Natural killer cell (primary cell): ENCODE data around the gene SH2D6. TPM values are rescaled to one million over a fixed set of nuclear protein-coding genes. Genes with fewer than 3 reads are reported as not detected.

ENCODE experiments used
- ATAC-seq, 3 donors: fragments of 150-1000 bp in 2 of 3; fragments of 200-7000 bp in 1 of 3; cut with Tn5 transposase; 1 replicate in 1 of 3; 2 replicates in 2 of 3; pipeline ENCODE4 v1.10.0; 2021; ENCODE audit warnings: mild to moderate bottlenecking in 2 of 3, moderate library complexity in 2 of 3
- DNase-seq, 2 donors: peaks; one replicate each; pipeline versions ENCODE4 v3.0.0 to v3.0.0-alpha.2; 2013 to 2021; ENCODE audit warnings: mixed read lengths in 1 of 2
- H3K27ac ChIP-seq: one replicate; pipeline ENCODE4 v1.5.1; 2013; ENCODE audit warnings: mild to moderate bottlenecking, low read length
- H3K27me3 ChIP-seq: one replicate; pipeline ENCODE4 v1.6.1; 2013; ENCODE audit warnings: low read length; ENCODE audit not compliant: control insufficient read depth, insufficient read depth
- H3K36me3 ChIP-seq: one replicate; pipeline ENCODE4 v1.6.1; 2013; ENCODE audit warnings: low read length; ENCODE audit not compliant: control insufficient read depth, insufficient read depth
- H3K4me1 ChIP-seq: one replicate; pipeline ENCODE4 v1.6.1; 2013; ENCODE audit warnings: low read length; ENCODE audit not compliant: control insufficient read depth, insufficient read depth
- H3K4me3 ChIP-seq: one replicate; pipeline ENCODE4 v1.5.1; 2013; ENCODE audit warnings: low read length
- H3K9me3 ChIP-seq: one replicate; pipeline ENCODE4 v1.6.1; 2013; ENCODE audit warnings: low read length; ENCODE audit not compliant: control insufficient read depth, insufficient read depth
- H3K27ac Mint-ChIP-seq, 2 donors: one replicate each; pipeline ENCODE4 v1.8.0; 2022; ENCODE audit warnings: mild to moderate bottlenecking in 2 of 2, mixed read lengths in 2 of 2, moderate library complexity in 1 of 2
- H3K27me3 Mint-ChIP-seq, 2 donors: one replicate each; pipeline ENCODE4 v1.8.0; 2022; ENCODE audit warnings: low read depth in 2 of 2, mixed read lengths in 2 of 2
- H3K36me3 Mint-ChIP-seq: one replicate; pipeline ENCODE4 v1.8.0; 2022; ENCODE audit warnings: mixed read lengths
- H3K4me1 Mint-ChIP-seq, 2 donors: one replicate each; pipeline ENCODE4 v1.8.0; 2022; ENCODE audit warnings: mixed read lengths in 2 of 2
- H3K4me3 Mint-ChIP-seq: one replicate; pipeline ENCODE4 v1.8.0; 2022; ENCODE audit warnings: mild to moderate bottlenecking, moderate library complexity, mixed read lengths
- H3K9me3 Mint-ChIP-seq, 2 donors: one replicate each; pipeline ENCODE4 v1.8.0; 2022; ENCODE audit warnings: mixed read lengths in 2 of 2
- CTCF ChIP-seq: fragments of 200-600 bp; IDR thresholded peaks from one replicate; pipeline ENCODE4 v1.8.0; 2022; ENCODE audit warnings: antibody characterized with exemption
- WGBS: methylation state at CpG from one replicate; pipeline ENCODE4 v1.1.7; 2013; ENCODE audit warnings: missing lambda C conversion rate; ENCODE audit not compliant: insufficient coverage; 5-methylcytosine and 5-hydroxymethylcytosine counted together
- intact Hi-C: fragments of 100-400 bp; cut with micrococcal nuclease; formaldehyde crosslinking; loops from one replicate; pipeline ENCODE4 v1.14.2; 2022
- total RNA-seq, 4 donors: library from RNA; stranded (reverse); fragments of 120-200 nt in 1 of 4; gene quantifications; one replicate each; pipeline versions ENCODE4 v1.2.3 to v1.2.4, GENCODE V29; 2013 to 2022

Gene SH2D6
- total RNA-seq, 3 donors from 2014 or later (not counting 1 experiment from before 2014, with no cell fraction given): 0.21 to 0.57 TPM; not detected in 1

- no peak overlapping the region for H3K27ac Mint-ChIP-seq
- H3K4me3 Mint-ChIP-seq: no peak overlapping the region
- WGBS: 100% methylated on average over 2 of the region's 2 CpGs
- H3K36me3 ChIP-seq: peaks cover 29% of the 10 kb centered on the region
- intact Hi-C loops: no loop called here
- H3K9me3 Mint-ChIP-seq: no peaks in the 10 kb centered on the region
- H3K4me1 Mint-ChIP-seq: peaks cover 5 to 9% of the 10 kb centered on the region in 2 donors
- no peak for DNase-seq
- no peak overlapping the region for H3K4me3 ChIP-seq
- H3K36me3 Mint-ChIP-seq: no peaks in the 10 kb centered on the region
- H3K27me3 Mint-ChIP-seq: no peaks in the 10 kb centered on the region
- no peaks in the 10 kb centered on the region for H3K9me3 ChIP-seq
- H3K27me3 ChIP-seq: no peaks in the 10 kb centered on the region
- no peak overlapping the region for H3K27ac ChIP-seq
- no peak for TF ChIP-seq CTCF
- peaks cover 13% of the 10 kb centered on the region for H3K4me1 ChIP-seq
- no peak for ATAC-seq
Measured at GRCh38 chr2:85387754-85388153, 30.8 kb upstream of the SH2D6 start.

- Mint-ChIP-seq H3K4me3 (no peak overlapping the region), H3K36me3 (no peaks in the 10 kb centered on the region), H3K27ac (no peak overlapping the region)
Measured at GRCh38 chr2:85388878-85389538, 29.5 kb upstream of the SH2D6 start.

GRCh38 chr2:85390941-85391669, 27.4 kb upstream of the SH2D6 start:
- 89% methylated on average over 11 of the region's 11 CpGs for WGBS
- H3K9me3 Mint-ChIP-seq: no peaks in the 10 kb centered on the region
- Histone ChIP-seq H3K27ac (peak overlapping the region; percentile 8), H3K4me3 (no peak overlapping the region), H3K27me3 (no peaks in the 10 kb centered on the region), H3K4me1 (peaks cover 14% of the 10 kb centered on the region), H3K9me3 (no peaks in the 10 kb centered on the region), H3K36me3 (peaks cover 25% of the 10 kb centered on the region)
- DNase-seq (peak; percentile 64 to 78), ATAC-seq (peak; percentile 58 to 78 (median 73))
- no peaks in the 10 kb centered on the region for H3K36me3 Mint-ChIP-seq
- H3K27ac Mint-ChIP-seq: no peak overlapping the region
- H3K27me3 Mint-ChIP-seq: no peaks in the 10 kb centered on the region
- peaks cover 5 to 14% of the 10 kb centered on the region in 2 donors for H3K4me1 Mint-ChIP-seq
- intact Hi-C loops: no loop called here
- H3K4me3 Mint-ChIP-seq: no peak overlapping the region
- peak; percentile 66 for TF ChIP-seq CTCF

More at GRCh38 chr2:85388878-85389538, 29.5 kb upstream of the SH2D6 start:
- no peaks in the 10 kb centered on the region for H3K27me3 Mint-ChIP-seq
- Histone ChIP-seq H3K9me3 (no peaks in the 10 kb centered on the region), H3K36me3 (peaks cover 29% of the 10 kb centered on the region), H3K4me3 (no peak overlapping the region), H3K27ac (no peak overlapping the region), H3K27me3 (no peaks in the 10 kb centered on the region), H3K4me1 (peaks cover 14% of the 10 kb centered on the region)
- peaks cover 5 to 12% of the 10 kb centered on the region in 2 donors for H3K4me1 Mint-ChIP-seq
- no peak for TF ChIP-seq CTCF
- WGBS: 90% methylated on average over 9 of the region's 9 CpGs
- ATAC-seq (no peak), DNase-seq (no peak)
- intact Hi-C loops: no loop called here
- no peaks in the 10 kb centered on the region for H3K9me3 Mint-ChIP-seq
